Gastrocnemius medialis (tissue), 4 donors: ENCODE measurements around the gene AKAP8L.
"Not testable (repeated sequence)": the region's sequence is repeated elsewhere in the genome, so short reads cannot be mapped to it uniquely, and the experiment has no call there.

Experiments used
- CTCF ChIP-seq, 5 experiments: fragments of 450-650 bp in 3 of 5; fragments of 200-600 bp in 2 of 5; sonication (generic) in 2 of 5; IDR thresholded peaks in 4 of 5; conservative IDR thresholded peaks in 1 of 5; 1 replicate in 4 of 5; 2 replicates in 1 of 5; pipeline ENCODE4 v1.5.1; 2016 to 2019; ENCODE audit warnings: antibody characterized with exemption in 5 of 5, mild to moderate bottlenecking in 3 of 5, moderate library complexity in 3 of 5
- POLR2A ChIP-seq, 2 donors: fragments of 450-650 bp; IDR thresholded peaks; one replicate each; pipeline ENCODE4 v1.6.1; 2017; ENCODE audit warnings: antibody characterized with exemption in 2 of 2, mild to moderate bottlenecking in 2 of 2, moderate library complexity in 2 of 2

DNA sequence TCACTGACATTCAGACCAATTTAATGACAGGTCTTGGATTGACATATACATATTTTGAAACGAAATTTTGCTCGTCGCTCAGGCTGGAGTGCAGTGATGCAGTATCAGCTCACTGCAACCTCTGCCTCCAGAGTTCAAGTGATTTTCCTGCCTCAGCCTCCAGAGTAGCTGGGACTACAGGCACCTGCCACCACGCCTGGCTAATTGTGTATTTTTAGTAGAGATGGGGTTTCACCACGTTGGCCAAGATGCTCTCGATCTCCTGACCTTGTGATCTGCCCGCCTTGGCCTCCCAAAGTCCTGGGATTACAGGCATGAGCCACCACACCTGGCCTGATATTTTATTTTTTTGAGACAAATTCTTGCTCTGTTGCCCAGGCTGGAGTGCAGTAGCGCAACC, 66.3 kb downstream of the AKAP8L start:
- TF ChIP-seq CTCF (IDR thresholded peaks at IDR 0.05 in 4 of 5, conservative IDR thresholded peaks at IDR 0.05 in 1 of 5); POLR2A (IDR thresholded peaks at IDR 0.05): not testable (repeated sequence)
